ENCODE results near the gene MRPL3. TPM values are rescaled to one million over a fixed set of nuclear protein-coding genes. Genes with fewer than 3 reads are reported as not detected.

MRPL3 gene
- total and polyA plus RNA-seq, 2 experiments from 2014 or later, result 159 to 185 TPM

DNA sequence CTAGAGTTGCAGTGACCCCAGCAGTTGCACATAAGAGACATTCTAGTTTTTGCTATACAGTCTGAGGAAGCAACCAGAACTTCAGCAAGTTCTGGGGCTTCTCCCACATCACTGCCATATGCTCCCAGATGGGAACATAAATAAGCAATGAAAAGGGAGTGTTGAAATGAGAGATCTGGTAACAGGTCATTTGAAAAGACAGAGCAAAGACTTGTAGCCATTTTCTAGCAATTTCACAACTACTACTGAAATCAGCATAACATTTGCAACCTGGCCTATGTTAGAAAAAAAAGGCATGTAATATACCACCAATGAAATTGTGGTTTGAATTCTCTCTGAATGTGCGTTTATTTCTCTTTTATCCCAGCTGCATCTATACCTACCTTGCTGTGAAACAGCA lies 63.7 kb downstream of the MRPL3 start (continued):
- no peak for TF ChIP-seq JUNB (IDR thresholded peaks at IDR 0.05; ENCODE audit: unreplicated experiment)

DNA sequence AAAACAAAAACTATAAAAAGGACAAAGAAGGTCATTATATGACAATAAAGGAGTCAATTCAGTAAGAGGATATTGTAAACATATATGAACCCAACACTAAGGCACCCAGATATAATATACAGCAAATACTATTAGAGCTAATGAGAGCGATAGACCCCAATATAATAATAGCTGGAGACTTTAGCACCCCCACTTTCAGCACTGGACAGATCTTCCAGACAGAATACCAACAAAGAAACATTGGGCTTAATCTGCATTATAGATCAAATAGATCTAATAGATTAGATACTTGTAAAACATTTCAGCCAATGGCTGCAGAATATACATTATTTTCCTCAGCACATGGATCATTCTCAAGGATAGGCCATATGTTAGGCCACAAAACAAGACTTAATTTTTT lies 67.8 kb downstream of the MRPL3 start:
- Histone ChIP-seq H2AFZ (no peak overlapping the region), H3K27ac (ENCODE audit: low read depth) (no peak overlapping the region), H3F3A (replicated peaks; ENCODE audit: low read depth) (no peaks in the 10 kb centered on the region), H3K9me2 (ENCODE audit: insufficient read depth) (no peaks in the 10 kb centered on the region), H3K4me1 (ENCODE audit: insufficient read depth) (no peaks in the 10 kb centered on the region), H3K36me3 (ENCODE audit: insufficient read depth) (no peaks in the 10 kb centered on the region), H4K20me1 (replicated peaks; ENCODE audit: insufficient read depth) (no peaks in the 10 kb centered on the region), H3K79me2 (replicated peaks; ENCODE audit: insufficient read depth) (no peaks in the 10 kb centered on the region), H3K4me2 (no peak overlapping the region), H3K4me3 (no peak overlapping the region), H3K27me3 (ENCODE audit: insufficient read depth) (no peaks in the 10 kb centered on the region)
- peaks cover 2% of the 10 kb centered on the region; the same call in 1 of the 3 replicates for H3K4me1 Mint-ChIP-seq
- no peaks in the 10 kb centered on the region for H3K36me3 Mint-ChIP-seq (ENCODE audit: low read depth)
- DNase-seq (ENCODE audit: low spot score) (no peak), ATAC-seq (no peak)
- H3K27ac Mint-ChIP-seq, result no peak overlapping the region
- no peaks in the 10 kb centered on the region for H3K27me3 Mint-ChIP-seq (ENCODE audit: insufficient read depth, low read depth, poor library complexity)
- H3K4me3 Mint-ChIP-seq, result no peak overlapping the region
- TF ChIP-seq, protein P1, sequence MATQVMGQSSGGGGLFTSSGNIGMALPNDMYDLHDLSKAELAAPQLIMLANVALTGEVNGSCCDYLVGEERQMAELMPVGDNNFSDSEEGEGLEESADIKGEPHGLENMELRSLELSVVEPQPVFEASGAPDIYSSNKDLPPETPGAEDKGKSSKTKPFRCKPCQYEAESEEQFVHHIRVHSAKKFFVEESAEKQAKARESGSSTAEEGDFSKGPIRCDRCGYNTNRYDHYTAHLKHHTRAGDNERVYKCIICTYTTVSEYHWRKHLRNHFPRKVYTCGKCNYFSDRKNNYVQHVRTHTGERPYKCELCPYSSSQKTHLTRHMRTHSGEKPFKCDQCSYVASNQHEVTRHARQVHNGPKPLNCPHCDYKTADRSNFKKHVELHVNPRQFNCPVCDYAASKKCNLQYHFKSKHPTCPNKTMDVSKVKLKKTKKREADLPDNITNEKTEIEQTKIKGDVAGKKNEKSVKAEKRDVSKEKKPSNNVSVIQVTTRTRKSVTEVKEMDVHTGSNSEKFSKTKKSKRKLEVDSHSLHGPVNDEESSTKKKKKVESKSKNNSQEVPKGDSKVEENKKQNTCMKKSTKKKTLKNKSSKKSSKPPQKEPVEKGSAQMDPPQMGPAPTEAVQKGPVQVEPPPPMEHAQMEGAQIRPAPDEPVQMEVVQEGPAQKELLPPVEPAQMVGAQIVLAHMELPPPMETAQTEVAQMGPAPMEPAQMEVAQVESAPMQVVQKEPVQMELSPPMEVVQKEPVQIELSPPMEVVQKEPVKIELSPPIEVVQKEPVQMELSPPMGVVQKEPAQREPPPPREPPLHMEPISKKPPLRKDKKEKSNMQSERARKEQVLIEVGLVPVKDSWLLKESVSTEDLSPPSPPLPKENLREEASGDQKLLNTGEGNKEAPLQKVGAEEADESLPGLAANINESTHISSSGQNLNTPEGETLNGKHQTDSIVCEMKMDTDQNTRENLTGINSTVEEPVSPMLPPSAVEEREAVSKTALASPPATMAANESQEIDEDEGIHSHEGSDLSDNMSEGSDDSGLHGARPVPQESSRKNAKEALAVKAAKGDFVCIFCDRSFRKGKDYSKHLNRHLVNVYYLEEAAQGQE (IDR thresholded peaks at IDR 0.05; ENCODE audit: unreplicated experiment), result peak; percentile 39
- no peak for TF ChIP-seq POLR2AphosphoS5 (IDR thresholded peaks at IDR 0.05; ENCODE audit: low read depth)
- H3K9me3 Mint-ChIP-seq, result no peaks in the 10 kb centered on the region; the same call in 2 of the 3 replicates

DNA sequence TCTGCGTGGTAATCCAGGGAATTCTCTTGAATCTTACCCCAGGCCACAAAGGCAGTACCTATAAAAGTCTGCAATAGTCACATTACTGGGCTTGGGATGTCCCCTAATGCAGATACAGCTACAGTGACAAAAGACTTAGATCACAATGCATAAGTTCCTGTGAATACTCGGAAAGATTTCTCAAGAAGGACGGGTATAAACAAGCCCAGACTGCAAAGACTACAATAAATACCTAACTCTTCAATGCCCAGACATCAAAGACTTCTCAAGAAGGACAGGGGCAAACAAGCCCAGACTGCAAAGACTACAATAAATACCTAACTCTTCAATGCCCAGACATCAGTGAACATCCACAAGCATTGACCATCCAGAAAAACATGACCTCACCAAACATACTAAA lies 70.3 kb downstream of the MRPL3 start:
- no peak overlapping the region for H3K4me2 ChIP-seq
- H3K27ac ChIP-seq (ENCODE audit: low read depth), result no peak overlapping the region
- no peaks in the 10 kb centered on the region for H3K9me2 ChIP-seq (ENCODE audit: insufficient read depth)
- DNase-seq (ENCODE audit: low spot score), result no peak
- no peak for ATAC-seq
- H3K4me3 ChIP-seq, result no peak overlapping the region
- no peaks in the 10 kb centered on the region for H3F3A ChIP-seq (replicated peaks; ENCODE audit: low read depth)
- H3K36me3 Mint-ChIP-seq (ENCODE audit: low read depth), result no peaks in the 10 kb centered on the region
- H2AFZ ChIP-seq, result no peak overlapping the region
- no peaks in the 10 kb centered on the region for H3K79me2 ChIP-seq (replicated peaks; ENCODE audit: insufficient read depth)
- no peaks in the 10 kb centered on the region for H3K27me3 Mint-ChIP-seq (ENCODE audit: insufficient read depth, low read depth, poor library complexity)
- no peak overlapping the region for H3K4me3 Mint-ChIP-seq
- no peaks in the 10 kb centered on the region for H4K20me1 ChIP-seq (replicated peaks; ENCODE audit: insufficient read depth)
- H3K27ac Mint-ChIP-seq, result no peak overlapping the region
- H3K36me3 ChIP-seq (ENCODE audit: insufficient read depth), result no peaks in the 10 kb centered on the region
- H3K4me1 ChIP-seq (ENCODE audit: insufficient read depth), result 0 out of 2 replicates have a peak, but pooled peaks cover 1% of the 10 kb centered on the region
- no peaks in the 10 kb centered on the region for H3K27me3 ChIP-seq (ENCODE audit: insufficient read depth)
- no peaks in the 10 kb centered on the region; the same call in 2 of the 3 replicates for H3K9me3 Mint-ChIP-seq
- H3K4me1 Mint-ChIP-seq, result peaks cover 6% of the 10 kb centered on the region
- TF ChIP-seq ZNF114 (CRISPR knock-in tag; IDR thresholded peaks at IDR 0.05), result no peak
- TF ChIP-seq, protein P1 (IDR thresholded peaks at IDR 0.05; ENCODE audit: unreplicated experiment), result no peak
- no peak for TF ChIP-seq ZNF331 (CRISPR knock-in tag; IDR thresholded peaks at IDR 0.05; ENCODE audit: low read depth)
- no peak for TF ChIP-seq CREB1 (CRISPR knock-in tag; IDR thresholded peaks at IDR 0.05; ENCODE audit: low read depth)
- TF ChIP-seq, protein P2, sequence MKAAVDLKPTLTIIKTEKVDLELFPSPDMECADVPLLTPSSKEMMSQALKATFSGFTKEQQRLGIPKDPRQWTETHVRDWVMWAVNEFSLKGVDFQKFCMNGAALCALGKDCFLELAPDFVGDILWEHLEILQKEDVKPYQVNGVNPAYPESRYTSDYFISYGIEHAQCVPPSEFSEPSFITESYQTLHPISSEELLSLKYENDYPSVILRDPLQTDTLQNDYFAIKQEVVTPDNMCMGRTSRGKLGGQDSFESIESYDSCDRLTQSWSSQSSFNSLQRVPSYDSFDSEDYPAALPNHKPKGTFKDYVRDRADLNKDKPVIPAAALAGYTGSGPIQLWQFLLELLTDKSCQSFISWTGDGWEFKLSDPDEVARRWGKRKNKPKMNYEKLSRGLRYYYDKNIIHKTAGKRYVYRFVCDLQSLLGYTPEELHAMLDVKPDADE (IDR thresholded peaks at IDR 0.05), result no peak
- TF ChIP-seq, protein P3, sequence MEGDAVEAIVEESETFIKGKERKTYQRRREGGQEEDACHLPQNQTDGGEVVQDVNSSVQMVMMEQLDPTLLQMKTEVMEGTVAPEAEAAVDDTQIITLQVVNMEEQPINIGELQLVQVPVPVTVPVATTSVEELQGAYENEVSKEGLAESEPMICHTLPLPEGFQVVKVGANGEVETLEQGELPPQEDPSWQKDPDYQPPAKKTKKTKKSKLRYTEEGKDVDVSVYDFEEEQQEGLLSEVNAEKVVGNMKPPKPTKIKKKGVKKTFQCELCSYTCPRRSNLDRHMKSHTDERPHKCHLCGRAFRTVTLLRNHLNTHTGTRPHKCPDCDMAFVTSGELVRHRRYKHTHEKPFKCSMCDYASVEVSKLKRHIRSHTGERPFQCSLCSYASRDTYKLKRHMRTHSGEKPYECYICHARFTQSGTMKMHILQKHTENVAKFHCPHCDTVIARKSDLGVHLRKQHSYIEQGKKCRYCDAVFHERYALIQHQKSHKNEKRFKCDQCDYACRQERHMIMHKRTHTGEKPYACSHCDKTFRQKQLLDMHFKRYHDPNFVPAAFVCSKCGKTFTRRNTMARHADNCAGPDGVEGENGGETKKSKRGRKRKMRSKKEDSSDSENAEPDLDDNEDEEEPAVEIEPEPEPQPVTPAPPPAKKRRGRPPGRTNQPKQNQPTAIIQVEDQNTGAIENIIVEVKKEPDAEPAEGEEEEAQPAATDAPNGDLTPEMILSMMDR (conservative IDR thresholded peaks at IDR 0.05; ENCODE audit: low read depth in 2 of 2), result no peak
- no peak for TF ChIP-seq JUNB (IDR thresholded peaks at IDR 0.05; ENCODE audit: unreplicated experiment)
- TF ChIP-seq EZH2 (IDR thresholded peaks at IDR 0.05; ENCODE audit: low read depth, unreplicated experiment), result no peak
- no peak for TF ChIP-seq POLR2AphosphoS5 (IDR thresholded peaks at IDR 0.05; ENCODE audit: low read depth)
- TF ChIP-seq NANOG (IDR thresholded peaks at IDR 0.05; ENCODE audit: borderline replicate concordance), result no peak
- no peak for TF ChIP-seq EZH2phosphoT487 (IDR thresholded peaks at IDR 0.05; ENCODE audit: unreplicated experiment)
- TF ChIP-seq STAT1 (IDR thresholded peaks at IDR 0.05; ENCODE audit: unreplicated experiment), result no peak
